Spleen (tissue), 11 donors: ENCODE data around the gene GPR148. TPM values are rescaled to one million over a fixed set of nuclear protein-coding genes. Genes with fewer than 3 reads are reported as not detected.
A peak's percentile ranks its signal among the peaks of the same experiment; 100 is the strongest.
"Not testable (repeated sequence)": the region's sequence is repeated elsewhere in the genome, so short reads cannot be mapped to it uniquely, and the experiment has no call there.

Experiments used
- DNase-seq: peaks from one replicate; pipeline ENCODE4 v3.0.0-alpha.2; 2020
- H3K27ac ChIP-seq, 8 donors: fragments of 200-600 bp; sonication (generic) in 7 of 8; 1 replicate in 4 of 8; 2 replicates in 4 of 8; pipeline versions ENCODE4 v1.5.0 to v1.8.0; 2016 to 2021; ENCODE audit warnings: inconsistent platforms in 4 of 8, mild to moderate bottlenecking in 4 of 8, moderate library complexity in 1 of 8
- H3K27me3 ChIP-seq, 7 donors: fragments of 200-600 bp; sonication (generic) in 6 of 7; replicated peaks in 1 of 7; 1 replicate in 4 of 7; 2 replicates in 3 of 7; pipeline versions ENCODE4 v1.5.0 to v1.8.0; 2016 to 2021; ENCODE audit warnings: inconsistent platforms in 3 of 7, mild to moderate bottlenecking in 1 of 7
- H3K36me3 ChIP-seq, 6 donors: fragments of 200-600 bp; sonication (generic) in 5 of 6; 1 replicate in 4 of 6; 2 replicates in 2 of 6; pipeline versions ENCODE4 v1.5.0 to v1.8.0; 2016 to 2021; ENCODE audit warnings: inconsistent platforms in 2 of 6
- H3K4me1 ChIP-seq, 6 donors: fragments of 200-600 bp; sonication (generic) in 5 of 6; 1 replicate in 3 of 6; 2 replicates in 3 of 6; pipeline versions ENCODE4 v1.5.0 to v1.8.0; 2016 to 2021; ENCODE audit warnings: inconsistent platforms in 3 of 6
- H3K4me3 ChIP-seq, 8 donors: fragments of 200-600 bp; sonication (generic) in 7 of 8; 1 replicate in 4 of 8; 2 replicates in 4 of 8; pipeline versions ENCODE4 v1.5.0 to v1.8.0; 2016 to 2021; ENCODE audit warnings: inconsistent platforms in 4 of 8, mild to moderate bottlenecking in 4 of 8, moderate library complexity in 2 of 8
- H3K9me3 ChIP-seq, 8 donors: fragments of 200-600 bp; sonication (generic) in 7 of 8; 1 replicate in 4 of 8; 2 replicates in 4 of 8; pipeline versions ENCODE4 v1.5.0 to v1.8.0; 2016 to 2021; ENCODE audit warnings: inconsistent platforms in 4 of 8
- POLR2A ChIP-seq, 3 donors: fragments of 450-650 bp; IDR thresholded peaks; one replicate each; pipeline ENCODE4 v1.5.1; 2017; ENCODE audit warnings: antibody characterized with exemption in 3 of 3, mild to moderate bottlenecking in 1 of 3
- POLR2AphosphoS5 ChIP-seq, 3 donors: sonication (generic); formaldehyde crosslinking; IDR thresholded peaks; one replicate each; pipeline ENCODE4 v1.5.1; 2017; ENCODE audit warnings: antibody characterized with exemption in 3 of 3
- WGBS, 5 donors: extraction: QIAGEN DNeasy Blood & Tissue Kit in 3 of 5; methylation state at CpG; one replicate each; pipeline versions ENCODE4 v1.1.5 to v1.1.7; 2013 to 2018; 5-methylcytosine and 5-hydroxymethylcytosine counted together
- intact Hi-C: fragments of 100-400 bp; cut with DNase I; formaldehyde crosslinking; loops from one replicate; pipeline ENCODE4 v1.15.0; 2023; ENCODE audit warnings: low total_unique reads
- polyA plus RNA-seq, 3 donors: library from polyadenylated mRNA; stranded (reverse); fragments of 200-250 nt; gene quantifications; one replicate each; pipeline ENCODE4 v1.2.1, GENCODE V29; 2013
- total RNA-seq, 7 donors: library from RNA; depleted of rRNA in 3 of 7; stranded (reverse); fragments of >200 nt in 3 of 7; fragmentation: NEBNext Ultra II Directional in 4 of 7; extraction: Animal tissue kit (Norgen Biotek cat#: 25700) in 4 of 7; gene quantifications; one replicate each; pipeline versions ENCODE4 v1.1.0 to v1.2.1, GENCODE V29; 2016 to 2021
- TF ChIP-seq, protein P1 (sequence below), 11 experiments: fragments of 200-600 bp in 7 of 11; fragments of 450-650 bp in 4 of 11; sonication (generic) in 4 of 11; IDR thresholded peaks in 8 of 11; conservative IDR thresholded peaks in 3 of 11; 1 replicate in 7 of 11; 2 replicates in 4 of 11; pipeline versions ENCODE4 v1.4.0 to v1.8.0; 2016 to 2021; ENCODE audit warnings: antibody characterized with exemption in 11 of 11, inconsistent platforms in 4 of 11, mild to moderate bottlenecking in 1 of 11
- donor health status: healthy with polysubstance abuse.
- donor health status: DM: no; HTN: no; CAD: no; lungs with moderate emphysema.
- donor health status: DM: no; HTN: no; CAD: no.
- donor health status: Bipolar disorder and iron deficiency.
- donor health status: healthy.
- donor health status: DM: no; HTN: no; CAD: no.
- donor health status: DM: yes; HTN: yes; CAD: no.

The GPR148 gene
- total and polyA plus RNA-seq, 10 donors = not detected

DNA sequence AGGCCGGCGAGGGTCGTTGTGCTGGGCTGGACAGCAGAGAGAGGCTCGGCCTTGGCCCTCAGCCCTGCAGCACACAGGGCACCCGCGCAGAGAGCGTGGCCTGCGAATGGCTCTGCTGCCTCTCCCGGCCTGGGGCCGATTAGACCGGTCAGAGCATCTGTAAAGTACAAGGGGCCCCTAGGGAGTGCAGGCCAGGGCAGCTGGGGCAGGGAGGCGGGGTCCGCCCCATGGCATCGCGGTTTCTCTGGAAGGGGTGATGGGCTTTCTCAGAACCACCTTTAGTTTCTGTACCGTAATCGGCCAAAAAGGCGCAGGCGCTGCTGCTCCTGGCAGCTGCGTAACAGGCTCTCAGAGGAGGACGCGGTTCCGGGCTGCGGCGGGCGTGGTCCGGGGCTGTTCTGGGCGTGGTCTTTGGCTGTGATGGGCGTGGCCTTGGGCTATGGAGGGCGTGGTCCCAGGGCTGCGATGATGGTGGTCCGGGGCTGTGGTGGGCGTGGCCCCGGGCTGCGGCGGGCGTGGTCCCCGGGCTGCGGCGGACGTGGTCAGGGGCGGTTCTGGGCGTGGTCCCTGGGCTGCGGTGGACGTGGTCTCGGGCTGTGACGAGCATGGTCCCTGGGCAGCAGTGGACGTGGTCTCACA lies 1.5 kb upstream of the GPR148 start:
- intact Hi-C loops = no loop called here
- TF ChIP-seq, protein P1, sequence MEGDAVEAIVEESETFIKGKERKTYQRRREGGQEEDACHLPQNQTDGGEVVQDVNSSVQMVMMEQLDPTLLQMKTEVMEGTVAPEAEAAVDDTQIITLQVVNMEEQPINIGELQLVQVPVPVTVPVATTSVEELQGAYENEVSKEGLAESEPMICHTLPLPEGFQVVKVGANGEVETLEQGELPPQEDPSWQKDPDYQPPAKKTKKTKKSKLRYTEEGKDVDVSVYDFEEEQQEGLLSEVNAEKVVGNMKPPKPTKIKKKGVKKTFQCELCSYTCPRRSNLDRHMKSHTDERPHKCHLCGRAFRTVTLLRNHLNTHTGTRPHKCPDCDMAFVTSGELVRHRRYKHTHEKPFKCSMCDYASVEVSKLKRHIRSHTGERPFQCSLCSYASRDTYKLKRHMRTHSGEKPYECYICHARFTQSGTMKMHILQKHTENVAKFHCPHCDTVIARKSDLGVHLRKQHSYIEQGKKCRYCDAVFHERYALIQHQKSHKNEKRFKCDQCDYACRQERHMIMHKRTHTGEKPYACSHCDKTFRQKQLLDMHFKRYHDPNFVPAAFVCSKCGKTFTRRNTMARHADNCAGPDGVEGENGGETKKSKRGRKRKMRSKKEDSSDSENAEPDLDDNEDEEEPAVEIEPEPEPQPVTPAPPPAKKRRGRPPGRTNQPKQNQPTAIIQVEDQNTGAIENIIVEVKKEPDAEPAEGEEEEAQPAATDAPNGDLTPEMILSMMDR (IDR thresholded peaks at IDR 0.05 in 8 of 11, conservative IDR thresholded peaks at IDR 0.05 in 3 of 11) = no peak
- peak; percentile 77 to 83 (median 81) for TF ChIP-seq POLR2AphosphoS5 (IDR thresholded peaks at IDR 0.05)
- H3K4me3 ChIP-seq = peak overlapping the region; percentile 10 to 74 (median 44)
- peaks cover 0 to 29% (median 8%) of the 10 kb centered on the region in 7 donors for H3K27me3 ChIP-seq
- 0 to 6% (median 1%) methylated on average over 17 to 48 of the region's 48 CpGs for WGBS, 5 donors
- peak; percentile 92 for DNase-seq
- H3K27ac ChIP-seq = peak overlapping the region; percentile 5 to 86 (median 74)
- H3K9me3 ChIP-seq = peaks cover 0 to under 1% (median 0%) of the 10 kb centered on the region in 8 donors
- peaks cover 9 to 24% (median 21%) of the 10 kb centered on the region in 6 donors for H3K4me1 ChIP-seq
- H3K36me3 ChIP-seq = no peaks in the 10 kb centered on the region

DNA sequence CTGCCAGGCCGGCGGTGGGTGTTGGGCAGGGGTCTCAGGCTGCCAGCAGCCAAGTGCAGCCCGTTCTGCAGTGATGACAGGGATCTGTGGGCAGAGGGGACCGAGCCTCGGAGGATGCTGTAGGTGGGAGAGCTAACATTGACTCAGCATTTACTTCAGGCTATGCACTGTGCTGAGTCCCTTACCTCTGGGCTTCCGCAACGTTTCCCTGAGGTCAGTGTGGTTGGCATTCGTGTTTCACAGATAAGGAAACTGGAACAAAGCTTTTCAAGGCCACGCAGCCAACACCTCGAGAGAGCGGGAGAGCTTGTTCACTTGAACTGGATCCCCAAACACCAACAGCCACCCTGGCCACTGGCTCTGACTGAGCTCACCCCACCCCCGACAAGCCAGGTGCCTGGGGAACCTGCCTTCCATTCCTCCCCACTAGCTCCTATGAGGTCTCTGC lies 839 bp upstream of the GPR148 start:
- H3K4me1 ChIP-seq = peaks cover 9 to 24% (median 21%) of the 10 kb centered on the region in 6 donors
- no peaks in the 10 kb centered on the region for H3K36me3 ChIP-seq
- H3K27ac ChIP-seq = peak overlapping the region in 6 of 8 donors; percentile 57 to 86 (median 76)
- H3K9me3 ChIP-seq = no peaks in the 10 kb centered on the region
- WGBS, 5 donors = 4 to 9% (median 7%) methylated on average over 11 to 12 of the region's 12 CpGs
- DNase-seq = peak; percentile 80
- peak overlapping the region in 7 of 8 donors; percentile 40 to 74 (median 44) for H3K4me3 ChIP-seq
- H3K27me3 ChIP-seq = peaks cover 0 to 29% (median 8%) of the 10 kb centered on the region in 7 donors
- TF ChIP-seq POLR2AphosphoS5 (IDR thresholded peaks at IDR 0.05) (no peak), POLR2A (IDR thresholded peaks at IDR 0.05) (no peak)
- TF ChIP-seq, protein P1 (IDR thresholded peaks at IDR 0.05 in 8 of 11, conservative IDR thresholded peaks at IDR 0.05 in 3 of 11) = no peak
- intact Hi-C loops = no loop called here

DNA sequence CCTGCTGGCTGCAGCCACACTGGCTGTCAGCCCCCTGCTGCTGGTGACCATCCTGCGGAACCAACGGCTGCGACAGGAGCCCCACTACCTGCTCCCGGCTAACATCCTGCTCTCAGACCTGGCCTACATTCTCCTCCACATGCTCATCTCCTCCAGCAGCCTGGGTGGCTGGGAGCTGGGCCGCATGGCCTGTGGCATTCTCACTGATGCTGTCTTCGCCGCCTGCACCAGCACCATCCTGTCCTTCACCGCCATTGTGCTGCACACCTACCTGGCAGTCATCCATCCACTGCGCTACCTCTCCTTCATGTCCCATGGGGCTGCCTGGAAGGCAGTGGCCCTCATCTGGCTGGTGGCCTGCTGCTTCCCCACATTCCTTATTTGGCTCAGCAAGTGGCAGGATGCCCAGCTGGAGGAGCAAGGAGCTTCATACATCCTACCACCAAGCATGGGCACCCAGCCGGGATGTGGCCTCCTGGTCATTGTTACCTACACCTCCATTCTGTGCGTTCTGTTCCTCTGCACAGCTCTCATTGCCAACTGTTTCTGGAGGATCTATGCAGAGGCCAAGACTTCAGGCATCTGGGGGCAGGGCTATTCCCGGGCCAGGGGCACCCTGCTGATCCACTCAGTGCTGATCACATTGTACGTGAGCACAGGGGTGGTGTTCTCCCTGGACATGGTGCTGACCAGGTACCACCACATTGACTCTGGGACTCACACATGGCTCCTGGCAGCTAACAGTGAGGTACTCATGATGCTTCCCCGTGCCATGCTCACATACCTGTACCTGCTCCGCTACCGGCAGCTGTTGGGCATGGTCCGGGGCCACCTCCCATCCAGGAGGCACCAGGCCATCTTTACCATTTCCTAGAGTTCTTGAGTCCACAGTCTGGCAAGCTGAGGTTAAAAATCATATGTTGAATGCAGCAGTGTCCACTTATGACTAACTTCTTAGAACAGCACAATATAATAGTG lies 741 bp downstream of the GPR148 start:
- peaks cover 0 to 29% (median 8%) of the 10 kb centered on the region in 7 donors for H3K27me3 ChIP-seq
- peaks cover 0 to 4% (median 0%) of the 10 kb centered on the region in 8 donors for H3K9me3 ChIP-seq
- no peak for TF ChIP-seq POLR2A (IDR thresholded peaks at IDR 0.05)
- TF ChIP-seq, protein P1 (IDR thresholded peaks at IDR 0.05 in 8 of 11, conservative IDR thresholded peaks at IDR 0.05 in 3 of 11) = no peak
- no peak for TF ChIP-seq POLR2AphosphoS5 (IDR thresholded peaks at IDR 0.05)
- peak; percentile 75 for DNase-seq
- WGBS, 5 donors = 93 to 96% (median 94%) methylated on average over 15 to 17 of the region's 17 CpGs
- H3K4me3 ChIP-seq = no peak overlapping the region
- H3K4me1 ChIP-seq = peaks cover 9 to 24% (median 21%) of the 10 kb centered on the region in 6 donors
- H3K27ac ChIP-seq = no peak overlapping the region
- intact Hi-C loops = no loop called here
- H3K36me3 ChIP-seq = no peaks in the 10 kb centered on the region

DNA sequence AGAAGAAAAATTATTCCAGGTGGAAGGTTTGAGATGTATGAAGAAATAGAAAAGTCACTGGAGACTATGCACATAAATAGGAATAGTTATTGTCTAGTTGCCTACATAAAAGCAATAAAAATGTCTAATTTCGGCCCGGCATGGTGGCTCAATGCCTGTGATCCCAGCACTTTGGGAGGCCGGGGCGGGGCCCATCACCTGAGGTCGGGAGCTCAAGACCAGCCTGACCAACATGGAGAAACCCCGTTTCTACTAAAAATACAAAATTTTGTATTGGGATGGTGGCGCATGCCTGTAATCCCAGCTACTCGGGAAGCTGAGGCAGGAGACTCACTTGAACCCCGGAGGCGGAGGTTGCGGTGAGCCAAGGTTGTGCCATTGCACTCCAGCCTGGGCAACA lies 3.4 kb downstream of the GPR148 start:
- peaks cover 0 to 12% (median 10%) of the 10 kb centered on the region in 6 donors for H3K4me1 ChIP-seq
- H3K4me3 ChIP-seq, intact Hi-C loops, H3K36me3 ChIP-seq, H3K27ac ChIP-seq, DNase-seq: not testable (repeated sequence)
- H3K9me3 ChIP-seq = peaks cover 0 to 13% (median 9%) of the 10 kb centered on the region in 8 donors
- peaks cover 0 to 12% (median 0%) of the 10 kb centered on the region in 7 donors for H3K27me3 ChIP-seq
- WGBS, 5 donors = 91 to 95% (median 92%) methylated on average over 11 of the region's 11 CpGs
